Prostate gland (tissue), 2 donors: ENCODE results near the gene MET.

ENCODE experiments used
- POLR2A ChIP-seq: fragments of 450-650 bp; IDR thresholded peaks from one replicate; pipeline ENCODE4 v1.6.1; 2016; ENCODE audit warnings: antibody characterized with exemption, mild to moderate bottlenecking
- POLR2AphosphoS5 ChIP-seq: sonication (generic); formaldehyde crosslinking; IDR thresholded peaks from one replicate; pipeline ENCODE4 v1.6.1; 2017; ENCODE audit warnings: antibody characterized with exemption
- TF ChIP-seq, protein P1 (sequence below), 4 experiments: fragments of 200-600 bp in 2 of 4; fragments of 450-650 bp in 2 of 4; sonication (generic) in 2 of 4; IDR thresholded peaks; 1 replicate in 3 of 4; 2 replicates in 1 of 4; pipeline ENCODE4 v1.5.1; 2016 to 2019; ENCODE audit warnings: antibody characterized with exemption in 4 of 4, mild to moderate bottlenecking in 2 of 4, moderate library complexity in 2 of 4

DNA sequence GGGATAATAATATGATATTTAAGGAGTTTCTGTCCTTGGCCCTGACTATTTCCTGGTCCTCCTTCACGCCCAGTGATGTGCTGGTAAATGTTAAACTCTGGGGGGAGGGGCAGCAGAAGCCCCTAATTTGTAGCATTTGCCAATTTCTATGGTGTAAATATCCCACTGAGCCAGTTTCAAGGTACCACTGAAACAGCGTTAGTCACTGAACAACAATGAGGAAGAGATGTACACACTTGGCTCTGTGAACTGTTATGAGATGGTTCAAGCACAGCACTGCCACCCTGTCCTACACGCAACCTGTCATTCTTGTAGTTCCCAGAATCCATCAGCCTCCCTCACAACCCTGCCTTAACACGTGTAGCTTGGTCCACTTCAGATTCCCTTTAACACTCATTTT lies 39.8 kb downstream of the MET start:
- TF ChIP-seq, protein P1, sequence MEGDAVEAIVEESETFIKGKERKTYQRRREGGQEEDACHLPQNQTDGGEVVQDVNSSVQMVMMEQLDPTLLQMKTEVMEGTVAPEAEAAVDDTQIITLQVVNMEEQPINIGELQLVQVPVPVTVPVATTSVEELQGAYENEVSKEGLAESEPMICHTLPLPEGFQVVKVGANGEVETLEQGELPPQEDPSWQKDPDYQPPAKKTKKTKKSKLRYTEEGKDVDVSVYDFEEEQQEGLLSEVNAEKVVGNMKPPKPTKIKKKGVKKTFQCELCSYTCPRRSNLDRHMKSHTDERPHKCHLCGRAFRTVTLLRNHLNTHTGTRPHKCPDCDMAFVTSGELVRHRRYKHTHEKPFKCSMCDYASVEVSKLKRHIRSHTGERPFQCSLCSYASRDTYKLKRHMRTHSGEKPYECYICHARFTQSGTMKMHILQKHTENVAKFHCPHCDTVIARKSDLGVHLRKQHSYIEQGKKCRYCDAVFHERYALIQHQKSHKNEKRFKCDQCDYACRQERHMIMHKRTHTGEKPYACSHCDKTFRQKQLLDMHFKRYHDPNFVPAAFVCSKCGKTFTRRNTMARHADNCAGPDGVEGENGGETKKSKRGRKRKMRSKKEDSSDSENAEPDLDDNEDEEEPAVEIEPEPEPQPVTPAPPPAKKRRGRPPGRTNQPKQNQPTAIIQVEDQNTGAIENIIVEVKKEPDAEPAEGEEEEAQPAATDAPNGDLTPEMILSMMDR (IDR thresholded peaks at IDR 0.05): no peak
- no peak for TF ChIP-seq POLR2A
- TF ChIP-seq POLR2AphosphoS5: no peak
